A673 (cell line): ENCODE results near the gene AOC2.

Experiments
- EZH2 ChIP-seq: fragments of 200-600 bp; sonication (generic); IDR thresholded peaks from 2 replicates; pipeline ENCODE4 v1.6.1; 2017; ENCODE audit warnings: borderline replicate concordance, low read depth, mild to moderate bottlenecking, mixed read lengths, antibody characterized with exemption, low read length; ENCODE audit not compliant: poor library complexity, severe bottlenecking
- TF ChIP-seq, protein P1 (sequence below): fragments of 300-800, 200-600 bp; sonication (generic); conservative IDR thresholded peaks from 2 replicates; pipeline ENCODE4 v1.5.1; 2017; ENCODE audit warnings: low read depth, mild to moderate bottlenecking, antibody characterized with exemption, low read length, moderate library complexity, mixed read lengths

- TF ChIP-seq EZH2, result no peak
- TF ChIP-seq, protein P1, sequence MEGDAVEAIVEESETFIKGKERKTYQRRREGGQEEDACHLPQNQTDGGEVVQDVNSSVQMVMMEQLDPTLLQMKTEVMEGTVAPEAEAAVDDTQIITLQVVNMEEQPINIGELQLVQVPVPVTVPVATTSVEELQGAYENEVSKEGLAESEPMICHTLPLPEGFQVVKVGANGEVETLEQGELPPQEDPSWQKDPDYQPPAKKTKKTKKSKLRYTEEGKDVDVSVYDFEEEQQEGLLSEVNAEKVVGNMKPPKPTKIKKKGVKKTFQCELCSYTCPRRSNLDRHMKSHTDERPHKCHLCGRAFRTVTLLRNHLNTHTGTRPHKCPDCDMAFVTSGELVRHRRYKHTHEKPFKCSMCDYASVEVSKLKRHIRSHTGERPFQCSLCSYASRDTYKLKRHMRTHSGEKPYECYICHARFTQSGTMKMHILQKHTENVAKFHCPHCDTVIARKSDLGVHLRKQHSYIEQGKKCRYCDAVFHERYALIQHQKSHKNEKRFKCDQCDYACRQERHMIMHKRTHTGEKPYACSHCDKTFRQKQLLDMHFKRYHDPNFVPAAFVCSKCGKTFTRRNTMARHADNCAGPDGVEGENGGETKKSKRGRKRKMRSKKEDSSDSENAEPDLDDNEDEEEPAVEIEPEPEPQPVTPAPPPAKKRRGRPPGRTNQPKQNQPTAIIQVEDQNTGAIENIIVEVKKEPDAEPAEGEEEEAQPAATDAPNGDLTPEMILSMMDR, result no peak
These were observed 49.3 kb upstream of the AOC2 start for GRCh38 chr17:42795061-42795460.
